Type B pancreatic cell (in vitro differentiated cells): ENCODE measurements around the gene SURF6. TPM values are rescaled to one million over a fixed set of nuclear protein-coding genes. Genes with fewer than 3 reads are reported as not detected.

ENCODE experiments used
- DNase-seq: peaks from one replicate; pipeline ENCODE4 v3.0.0; 2021; ENCODE audit warnings: mixed read lengths; ENCODE audit not compliant: unreplicated experiment; ENCODE audit errors: extremely low spot score
- H3K27ac Mint-ChIP-seq: 2 replicates; pipeline ENCODE4 v1.8.0; 2021; ENCODE audit warnings: mild to moderate bottlenecking, mixed read lengths
- H3K27me3 Mint-ChIP-seq: 2 replicates; pipeline ENCODE4 v1.8.0; 2021; ENCODE audit warnings: mixed read lengths
- H3K36me3 Mint-ChIP-seq: 2 replicates; pipeline ENCODE4 v1.8.0; 2021; ENCODE audit warnings: mixed read lengths
- H3K4me1 Mint-ChIP-seq: one replicate; pipeline ENCODE4 v1.8.0; 2021; ENCODE audit warnings: mixed read lengths; ENCODE audit not compliant: unreplicated experiment
- H3K4me3 Mint-ChIP-seq: 2 replicates; pipeline ENCODE4 v1.8.0; 2021; ENCODE audit warnings: mild to moderate bottlenecking, mixed read lengths
- H3K9me3 Mint-ChIP-seq: 2 replicates; pipeline ENCODE4 v1.8.0; 2021; ENCODE audit warnings: mixed read lengths
- CTCF ChIP-seq: fragments of 200-600 bp; sonication (generic); conservative IDR thresholded peaks from 2 replicates; pipeline ENCODE4 v1.5.0; 2021; ENCODE audit warnings: antibody characterized with exemption, mild to moderate bottlenecking
- total RNA-seq: library from RNA; stranded (reverse); gene quantifications from 2 replicates; pipeline ENCODE4 v1.2.1, GENCODE V29; 2021; ENCODE audit warnings: low replicate concordance

Gene SURF6
- total RNA-seq, 1 donor from 2014 or later: 24.9 TPM

- DNase-seq: no peak
- H3K36me3 Mint-ChIP-seq: peaks cover 23% of the 10 kb centered on the region
- peaks cover 22% of the 10 kb centered on the region for H3K4me1 Mint-ChIP-seq
- no peak for TF ChIP-seq CTCF
- no peak overlapping the region for H3K4me3 Mint-ChIP-seq
- no peaks in the 10 kb centered on the region for H3K9me3 Mint-ChIP-seq
- no peaks in the 10 kb centered on the region for H3K27me3 Mint-ChIP-seq
- H3K27ac Mint-ChIP-seq: no peak overlapping the region
Observed at GRCh38 chr9:133344979-133345378, 9.0 kb upstream of the SURF6 start.

DNA sequence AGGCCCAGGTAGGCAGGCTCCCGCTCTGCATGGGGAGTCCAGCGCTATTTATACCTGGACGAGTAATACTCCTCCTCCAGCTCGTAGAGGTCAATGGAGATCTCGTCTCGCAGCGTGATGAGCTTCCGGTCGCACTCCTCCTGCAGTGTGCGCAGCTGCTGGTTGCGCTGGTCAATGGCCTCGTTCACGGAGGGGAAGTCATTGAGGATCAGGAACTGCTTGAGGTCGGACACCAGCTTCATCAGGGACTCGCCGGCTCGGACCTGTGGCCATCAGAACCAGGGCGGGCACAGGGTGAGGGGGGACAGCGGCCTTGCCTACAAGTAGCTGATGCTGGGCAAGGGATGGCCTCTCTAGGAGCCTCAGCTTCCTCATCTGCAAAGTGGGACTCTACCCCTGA is 8.1 kb upstream of the SURF6 start:
- no peak for DNase-seq
- no peak for TF ChIP-seq CTCF
- no peak overlapping the region for H3K4me3 Mint-ChIP-seq
- no peak overlapping the region for H3K27ac Mint-ChIP-seq
- H3K27me3 Mint-ChIP-seq: no peaks in the 10 kb centered on the region
- peaks cover 16% of the 10 kb centered on the region for H3K36me3 Mint-ChIP-seq
- H3K9me3 Mint-ChIP-seq: no peaks in the 10 kb centered on the region
- peaks cover 15% of the 10 kb centered on the region for H3K4me1 Mint-ChIP-seq

- peaks cover 9% of the 10 kb centered on the region for H3K36me3 Mint-ChIP-seq
- H3K9me3 Mint-ChIP-seq: no peaks in the 10 kb centered on the region
- H3K27ac Mint-ChIP-seq: no peak overlapping the region
- TF ChIP-seq CTCF: no peak
- no peaks in the 10 kb centered on the region for H3K27me3 Mint-ChIP-seq
- H3K4me1 Mint-ChIP-seq: peaks cover 11% of the 10 kb centered on the region
- H3K4me3 Mint-ChIP-seq: no peak overlapping the region
- DNase-seq: no peak
Observed at GRCh38 chr9:133342570-133342969, 6.6 kb upstream of the SURF6 start.

- Mint-ChIP-seq H3K36me3 (peaks cover 8% of the 10 kb centered on the region), H3K27me3 (no peaks in the 10 kb centered on the region), H3K4me1 (peaks cover 9% of the 10 kb centered on the region), H3K4me3 (no peak overlapping the region), H3K9me3 (no peaks in the 10 kb centered on the region), H3K27ac (no peak overlapping the region)
- peak; percentile 30 for TF ChIP-seq CTCF
- no peak for DNase-seq
Observed at GRCh38 chr9:133342069-133342406, 6.0 kb upstream of the SURF6 start.

- Mint-ChIP-seq H3K4me1 (peaks cover 4% of the 10 kb centered on the region), H3K4me3 (no peak overlapping the region), H3K27ac (no peak overlapping the region), H3K9me3 (no peaks in the 10 kb centered on the region), H3K27me3 (no peaks in the 10 kb centered on the region), H3K36me3 (peaks cover 5% of the 10 kb centered on the region)
- DNase-seq: no peak
- TF ChIP-seq CTCF: no peak
Observed at GRCh38 chr9:133341369-133342068, 5.5 kb upstream of the SURF6 start.

GRCh38 chr9:133340916-133341315 is 4.9 kb upstream of the SURF6 start:
- Mint-ChIP-seq H3K27ac (no peak overlapping the region), H3K27me3 (no peaks in the 10 kb centered on the region), H3K4me3 (no peak overlapping the region), H3K36me3 (peaks cover 5% of the 10 kb centered on the region), H3K4me1 (no peaks in the 10 kb centered on the region), H3K9me3 (no peaks in the 10 kb centered on the region)
- DNase-seq: no peak
- TF ChIP-seq CTCF: no peak
